Fibroblast of skin of abdomen (primary cell): ENCODE results near the gene PACSIN3.
"Not testable (repeated sequence)": the region's sequence is repeated elsewhere in the genome, so short reads cannot be mapped to it uniquely, and the experiment has no call there.

ENCODE experiments used
- DNase-seq: peaks from one replicate; pipeline ENCODE4 v3.0.0-alpha.2; 2013

The PACSIN3 gene

GRCh38 chr11:47191137-47191536, 4.9 kb upstream of the PACSIN3 start:
- DNase-seq, result not testable (repeated sequence)

GRCh38 chr11:47189100-47189834, 3.0 kb upstream of the PACSIN3 start:
- peak; percentile 62 for DNase-seq

DNA sequence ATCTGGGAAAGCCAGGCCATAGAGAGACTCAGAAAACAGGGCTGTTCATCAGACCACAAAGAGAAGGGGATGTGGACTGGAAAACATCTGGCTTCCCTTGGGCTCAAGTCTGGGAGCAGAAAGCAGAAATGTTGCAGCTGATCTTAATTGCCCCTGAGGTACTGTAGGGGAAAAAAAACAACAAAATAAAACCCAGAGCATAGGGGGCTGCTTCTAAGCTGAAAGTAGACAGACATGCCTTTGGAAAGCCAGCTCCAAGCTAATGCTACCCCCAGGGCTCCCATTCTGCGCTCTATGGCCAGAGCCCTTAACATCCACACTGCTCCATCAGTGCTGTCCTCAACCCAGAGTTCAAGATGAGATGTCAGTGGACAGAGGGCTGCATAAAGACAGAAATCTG, 2.0 kb upstream of the PACSIN3 start:
- DNase-seq, result no peak

- no peak for DNase-seq
Observed at GRCh38 chr11:47187723-47188122, 1.5 kb upstream of the PACSIN3 start.

GRCh38 chr11:47186700-47187695, 764 bp upstream of the PACSIN3 start:
- peak; percentile 25 for DNase-seq

DNA sequence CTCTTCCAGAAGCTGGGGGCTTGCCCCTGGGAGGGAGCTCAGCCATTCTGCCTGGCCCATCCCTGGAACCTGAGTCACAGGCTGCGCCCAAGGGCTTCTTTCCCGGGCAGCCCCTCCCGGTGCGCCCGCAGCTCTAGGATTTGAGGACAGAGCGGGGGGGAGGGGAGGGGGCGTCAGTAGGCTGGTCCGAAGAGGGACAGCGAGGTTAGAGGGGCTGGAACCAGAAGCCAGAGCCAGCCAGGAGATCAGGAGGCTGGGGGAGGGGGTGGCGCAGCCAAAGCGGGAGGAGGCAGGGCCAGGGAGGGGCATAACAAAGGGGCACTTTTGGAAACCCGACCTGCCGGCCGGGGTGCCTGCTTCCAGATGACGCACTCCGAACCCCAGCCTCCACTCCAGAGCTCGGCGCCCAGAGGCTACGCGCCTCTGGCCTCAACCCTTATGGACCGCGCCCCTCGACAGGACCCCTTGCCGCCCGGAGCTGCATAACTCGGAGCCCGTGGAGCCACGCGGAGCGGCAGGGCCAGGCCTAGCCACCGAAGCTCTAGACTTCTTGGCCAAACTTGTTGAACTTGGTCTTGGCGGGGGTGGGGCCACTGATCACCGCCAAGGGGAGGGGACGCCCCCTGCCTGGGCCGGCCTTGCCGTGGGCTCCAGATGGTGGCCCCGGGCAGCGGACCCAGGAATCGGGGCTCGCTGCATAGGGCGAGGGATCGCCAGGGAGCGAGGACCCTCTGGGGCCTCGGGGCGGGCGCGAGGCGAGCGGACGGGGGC, 744 bp downstream of the PACSIN3 start:
- peak; percentile 45 for DNase-seq

DNA sequence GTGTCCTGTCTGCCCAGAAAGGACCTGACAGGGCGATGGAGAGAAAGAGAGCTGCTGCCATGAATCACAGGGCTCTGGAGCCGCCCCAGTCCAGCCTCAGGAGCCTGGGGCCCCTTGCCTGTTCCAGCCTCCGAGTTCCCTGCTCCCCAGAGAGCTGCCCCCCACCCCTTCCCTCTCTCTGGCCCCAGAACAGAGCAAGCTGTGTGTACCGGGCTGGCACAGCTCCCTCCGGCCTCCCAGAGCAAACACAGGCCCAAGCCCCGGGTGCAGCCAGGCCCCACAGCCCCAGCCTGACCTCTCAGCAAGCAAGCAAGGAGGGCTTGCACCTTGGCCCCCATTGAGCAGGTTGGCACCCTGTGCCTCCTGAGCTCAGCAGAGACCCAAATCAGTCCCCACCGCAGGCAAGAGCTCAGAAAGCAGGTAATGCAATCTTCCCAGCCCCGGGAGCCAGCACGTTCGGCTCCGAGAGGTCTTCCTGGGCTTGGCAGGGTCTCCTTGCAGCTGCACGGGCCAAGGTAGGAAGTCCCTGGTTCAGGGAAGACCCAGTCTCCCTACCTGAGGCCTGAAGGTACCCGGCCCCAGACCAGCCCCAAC, 1.4 kb downstream of the PACSIN3 start:
- DNase-seq, result no peak

GRCh38 chr11:47183969-47184368, 2.3 kb downstream of the PACSIN3 start:
- DNase-seq, result no peak

DNA sequence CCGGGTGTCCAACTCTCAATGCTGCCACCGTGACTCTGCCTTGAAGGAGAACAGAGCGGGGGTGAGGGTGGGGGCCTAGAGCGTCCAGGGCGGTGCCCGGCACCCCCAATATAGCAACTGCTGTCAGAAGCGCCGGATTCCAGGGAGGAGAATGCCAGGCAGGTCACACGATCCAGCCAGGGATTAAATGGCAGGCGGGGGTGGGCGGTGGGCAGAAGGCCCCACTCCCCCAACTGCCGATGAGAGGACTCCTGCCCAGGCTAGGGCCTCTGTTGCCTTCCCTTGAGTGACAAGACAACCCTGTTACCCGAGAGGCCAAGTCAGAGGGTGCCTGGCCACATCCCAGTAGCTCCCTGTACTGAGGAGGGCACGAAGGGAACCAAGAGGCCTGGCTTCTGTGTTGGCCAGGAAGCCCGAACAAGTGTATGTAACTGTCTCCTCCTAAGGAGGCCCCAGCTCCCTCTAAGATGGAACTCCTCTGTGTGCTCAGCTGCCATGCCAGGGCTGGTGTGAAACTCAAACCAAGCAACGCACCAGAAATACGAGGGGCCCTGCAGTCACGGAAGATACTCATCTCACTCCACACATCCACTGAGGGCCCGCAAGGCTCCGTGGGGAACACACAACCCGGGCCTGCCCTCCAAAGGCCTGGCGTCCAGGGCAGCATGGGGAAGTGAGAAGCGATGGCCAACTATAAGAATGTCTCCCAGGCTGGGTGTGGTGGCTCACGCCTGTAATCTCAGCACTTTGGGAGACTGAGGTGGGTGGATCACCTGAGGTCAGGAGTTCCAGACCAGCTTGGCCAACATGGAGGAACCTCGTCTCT, 3.0 kb downstream of the PACSIN3 start:
- DNase-seq, result no peak

GRCh38 chr11:47182380-47182779, 3.9 kb downstream of the PACSIN3 start:
- DNase-seq, result no peak

DNA sequence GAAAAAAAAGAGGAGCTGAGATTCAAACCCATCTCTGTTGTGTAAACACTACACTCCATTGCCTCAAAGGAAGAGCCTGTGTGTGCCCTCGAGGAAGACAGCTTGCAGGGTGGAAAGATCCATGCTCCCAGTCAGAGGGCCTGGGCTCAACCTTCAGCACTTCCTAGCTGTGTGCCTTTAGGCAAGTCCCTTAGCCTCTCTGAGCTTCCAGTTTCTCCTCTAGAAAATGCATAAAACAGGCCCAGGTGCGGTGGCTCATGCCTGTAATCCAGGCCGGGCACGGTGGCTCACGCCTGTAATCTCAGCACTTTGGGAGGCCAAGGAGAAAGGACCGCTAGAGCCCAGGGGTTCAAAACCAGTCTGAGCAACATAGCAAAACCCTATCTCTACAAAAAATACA, 5.0 kb downstream of the PACSIN3 start:
- DNase-seq, result no peak

- DNase-seq, result no peak
Observed at GRCh38 chr11:47180006-47180787, 6.0 kb downstream of the PACSIN3 start.

DNA sequence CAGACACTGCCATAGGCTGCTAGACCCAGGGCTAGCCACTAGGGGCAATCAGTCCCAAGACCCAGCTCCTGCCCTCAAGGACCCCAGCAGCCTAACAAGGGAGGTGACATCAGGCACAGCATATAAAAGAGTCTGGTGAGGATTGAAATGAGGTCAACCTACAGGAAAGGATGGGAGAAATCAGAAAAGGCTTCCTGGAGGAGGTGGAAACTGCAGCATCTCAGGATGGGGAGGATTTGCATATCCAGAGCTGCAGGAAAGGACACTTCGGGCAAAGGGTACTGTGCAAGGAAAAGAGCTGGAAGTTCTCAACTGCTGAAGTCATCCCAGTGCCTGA, 6.6 kb downstream of the PACSIN3 start:
- peak; percentile 22 for DNase-seq

GRCh38 chr11:47178737-47179654, 7.2 kb downstream of the PACSIN3 start:
- DNase-seq, result no peak

DNA sequence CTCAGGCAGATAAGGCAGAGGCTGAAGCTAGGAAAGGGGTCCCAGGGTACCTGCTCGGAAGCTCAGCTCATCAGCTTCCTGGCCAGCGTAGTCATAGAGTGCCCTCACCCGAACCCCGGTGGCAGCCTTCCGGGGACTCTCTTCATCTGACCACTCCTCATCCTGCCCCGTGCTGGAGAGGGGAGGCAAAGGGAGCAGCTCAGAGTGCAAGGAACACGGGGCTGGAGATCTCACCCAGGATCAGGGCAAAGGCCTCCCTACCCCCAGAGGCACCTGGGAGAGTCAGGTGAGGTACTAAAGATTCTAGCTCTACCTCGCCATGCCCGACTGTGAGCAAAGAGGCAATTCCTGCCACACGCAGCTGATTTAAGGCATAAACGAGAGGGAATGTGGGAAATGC, 7.9 kb downstream of the PACSIN3 start:
- no peak for DNase-seq

GRCh38 chr11:47177846-47178245, 8.4 kb downstream of the PACSIN3 start:
- no peak for DNase-seq

DNA sequence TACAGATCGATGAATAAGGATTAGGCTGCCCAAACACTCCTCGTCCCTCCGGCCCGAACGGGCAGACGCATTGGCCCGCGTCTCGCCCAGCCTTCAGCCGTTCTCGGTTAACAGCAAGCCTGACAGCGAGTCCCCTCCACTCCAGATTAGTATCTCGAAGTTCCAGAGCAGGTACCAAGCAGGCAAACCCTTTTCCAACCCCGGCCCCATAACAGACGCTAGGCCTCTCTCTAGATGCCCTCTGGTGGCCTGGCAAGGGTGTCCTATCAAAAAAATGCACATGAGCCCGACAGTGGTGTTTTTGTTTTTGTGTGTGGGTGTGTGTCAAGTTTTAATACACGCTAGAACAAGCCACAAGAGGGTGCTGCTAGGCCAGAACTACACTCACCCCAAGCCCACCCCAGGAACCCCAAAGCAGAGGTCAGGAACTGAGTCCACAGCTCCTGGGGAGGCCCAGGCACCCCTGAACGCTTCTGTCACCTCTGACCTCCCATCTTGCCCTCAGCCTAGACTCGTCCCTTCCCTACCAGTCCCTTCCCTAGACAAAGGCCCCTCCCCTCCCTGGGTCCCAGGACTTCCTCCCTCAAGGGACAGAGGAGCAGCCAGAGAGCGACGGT, 8.9 kb downstream of the PACSIN3 start:
- peak; percentile 75 for DNase-seq

- peak; percentile 96 for DNase-seq
Observed at GRCh38 chr11:47176328-47177228, 9.7 kb downstream of the PACSIN3 start, which contains the start of gene ARFGAP2. TSS of gene ARFGAP2 (minus strand) at chr11:47176879. CDS start at chr11:47176853, 26 bp downstream.
